HCT116 (cell line): Measurements from ENCODE around the gene MMP21.

ENCODE experiments used
- ELF1 ChIP-seq: IDR thresholded peaks from 2 replicates; pipeline ENCODE4 v1.6.1; 2012; ENCODE audit warnings: low read depth, borderline replicate concordance
- EZH2 ChIP-seq: fragments of 200-600 bp; sonication (generic); IDR thresholded peaks from 2 replicates; pipeline ENCODE4 v1.6.1; 2017; ENCODE audit warnings: antibody characterized with exemption, mixed run types
- SP1 ChIP-seq: IDR thresholded peaks from 2 replicates; pipeline ENCODE4 v1.6.1; 2012; ENCODE audit warnings: low read depth
- YY1 ChIP-seq: IDR thresholded peaks from 2 replicates; pipeline ENCODE4 v1.6.1; 2011; ENCODE audit warnings: low read length, low read depth, moderate library complexity, mild to moderate bottlenecking; ENCODE audit not compliant: insufficient replicate concordance; ENCODE audit errors: extremely low read depth
- ZFX ChIP-seq: fragments of 450-650 bp; IDR thresholded peaks from 2 replicates; pipeline ENCODE4 v1.6.1; 2017
- ZNF274 ChIP-seq: fragments of 200-500 bp; sonication (Bioruptor generic); IDR thresholded peaks from 2 replicates; pipeline ENCODE4 v1.6.1; 2014; ENCODE audit warnings: mild to moderate bottlenecking, low read depth, low read length, inconsistent platforms
- TF ChIP-seq, protein P1 (sequence below), 3 experiments: fragments of 200-600 bp in 1 of 3; sonication (generic) in 1 of 3; IDR thresholded peaks in 2 of 3; conservative IDR thresholded peaks in 1 of 3; 2 replicates each; pipeline ENCODE4 v1.5.1; 2012 to 2017; ENCODE audit warnings: low read depth in 2 of 3, low read length in 2 of 3, antibody characterized with exemption in 1 of 3, borderline replicate concordance in 1 of 3, control low read depth in 1 of 3, mild to moderate bottlenecking in 1 of 3, mixed read lengths in 1 of 3, mixed run types in 1 of 3, moderate library complexity in 1 of 3; ENCODE audit not compliant: insufficient read depth in 1 of 3
- TF ChIP-seq, protein P2 (sequence below): IDR thresholded peaks from 2 replicates; pipeline ENCODE4 v1.6.1; 2012
- TF ChIP-seq, protein P3 (sequence below): IDR thresholded peaks from 2 replicates; pipeline ENCODE4 v1.6.1; 2011; ENCODE audit warnings: mild to moderate bottlenecking, low read length, moderate library complexity; ENCODE audit not compliant: insufficient replicate concordance; ENCODE audit errors: extremely low read depth

DNA sequence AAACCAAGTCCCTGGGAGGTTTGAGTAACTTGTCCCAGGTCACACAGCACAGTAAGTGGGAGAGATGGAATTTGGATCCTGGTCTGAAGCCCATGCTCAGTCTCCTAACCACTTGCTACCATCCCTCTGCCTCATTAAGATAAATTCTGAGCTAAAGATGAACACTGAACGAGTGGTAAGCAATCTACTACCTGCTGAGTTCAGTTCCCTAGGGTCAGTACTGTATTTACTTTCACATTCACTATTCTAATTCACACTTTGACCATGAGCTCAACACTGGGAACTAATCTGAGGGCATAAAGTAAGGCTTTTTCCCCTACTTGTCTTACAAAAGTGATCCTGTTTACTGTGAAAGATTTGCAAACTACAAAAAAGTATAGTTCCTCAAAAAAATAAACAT is 45.1 kb upstream of the MMP21 start:
- TF ChIP-seq ZFX (no peak), SP1 (no peak), ZNF274 (no peak), YY1 (no peak), ELF1 (no peak), EZH2 (no peak)
- TF ChIP-seq, protein P1, sequence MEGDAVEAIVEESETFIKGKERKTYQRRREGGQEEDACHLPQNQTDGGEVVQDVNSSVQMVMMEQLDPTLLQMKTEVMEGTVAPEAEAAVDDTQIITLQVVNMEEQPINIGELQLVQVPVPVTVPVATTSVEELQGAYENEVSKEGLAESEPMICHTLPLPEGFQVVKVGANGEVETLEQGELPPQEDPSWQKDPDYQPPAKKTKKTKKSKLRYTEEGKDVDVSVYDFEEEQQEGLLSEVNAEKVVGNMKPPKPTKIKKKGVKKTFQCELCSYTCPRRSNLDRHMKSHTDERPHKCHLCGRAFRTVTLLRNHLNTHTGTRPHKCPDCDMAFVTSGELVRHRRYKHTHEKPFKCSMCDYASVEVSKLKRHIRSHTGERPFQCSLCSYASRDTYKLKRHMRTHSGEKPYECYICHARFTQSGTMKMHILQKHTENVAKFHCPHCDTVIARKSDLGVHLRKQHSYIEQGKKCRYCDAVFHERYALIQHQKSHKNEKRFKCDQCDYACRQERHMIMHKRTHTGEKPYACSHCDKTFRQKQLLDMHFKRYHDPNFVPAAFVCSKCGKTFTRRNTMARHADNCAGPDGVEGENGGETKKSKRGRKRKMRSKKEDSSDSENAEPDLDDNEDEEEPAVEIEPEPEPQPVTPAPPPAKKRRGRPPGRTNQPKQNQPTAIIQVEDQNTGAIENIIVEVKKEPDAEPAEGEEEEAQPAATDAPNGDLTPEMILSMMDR (IDR thresholded peaks at IDR 0.05 in 2 of 3, conservative IDR thresholded peaks at IDR 0.05 in 1 of 3; ENCODE audit: borderline replicate concordance in 1 of 3, insufficient read depth in 1 of 3, low read depth in 2 of 3, low read length in 2 of 3), result no peak
- TF ChIP-seq, protein P2, sequence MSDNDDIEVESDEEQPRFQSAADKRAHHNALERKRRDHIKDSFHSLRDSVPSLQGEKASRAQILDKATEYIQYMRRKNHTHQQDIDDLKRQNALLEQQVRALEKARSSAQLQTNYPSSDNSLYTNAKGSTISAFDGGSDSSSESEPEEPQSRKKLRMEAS, result no peak
- TF ChIP-seq, protein P3, sequence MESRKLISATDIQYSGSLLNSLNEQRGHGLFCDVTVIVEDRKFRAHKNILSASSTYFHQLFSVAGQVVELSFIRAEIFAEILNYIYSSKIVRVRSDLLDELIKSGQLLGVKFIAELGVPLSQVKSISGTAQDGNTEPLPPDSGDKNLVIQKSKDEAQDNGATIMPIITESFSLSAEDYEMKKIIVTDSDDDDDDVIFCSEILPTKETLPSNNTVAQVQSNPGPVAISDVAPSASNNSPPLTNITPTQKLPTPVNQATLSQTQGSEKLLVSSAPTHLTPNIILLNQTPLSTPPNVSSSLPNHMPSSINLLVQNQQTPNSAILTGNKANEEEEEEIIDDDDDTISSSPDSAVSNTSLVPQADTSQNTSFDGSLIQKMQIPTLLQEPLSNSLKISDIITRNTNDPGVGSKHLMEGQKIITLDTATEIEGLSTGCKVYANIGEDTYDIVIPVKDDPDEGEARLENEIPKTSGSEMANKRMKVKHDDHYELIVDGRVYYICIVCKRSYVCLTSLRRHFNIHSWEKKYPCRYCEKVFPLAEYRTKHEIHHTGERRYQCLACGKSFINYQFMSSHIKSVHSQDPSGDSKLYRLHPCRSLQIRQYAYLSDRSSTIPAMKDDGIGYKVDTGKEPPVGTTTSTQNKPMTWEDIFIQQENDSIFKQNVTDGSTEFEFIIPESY, result no peak
